SK-N-SH (cell line): ENCODE data around the gene PCLO. TPM values are rescaled to one million over a fixed set of nuclear protein-coding genes. Genes with fewer than 3 reads are reported as not detected.
A peak's percentile ranks its signal among the peaks of the same experiment; 100 is the strongest.

Experiments used
- CTCF ChIA-PET: fragments of 300-600, 350-600 bp; formaldehyde crosslinking; extraction: SDS; loops from one replicate; lab custom pipeline; 2021; lab: Yijun Ruan, JAX
- POLR2A ChIA-PET: fragments of 350-600 bp; sonication (Branson Sonifier 250); formaldehyde crosslinking; extraction: SDS; loops from one replicate; lab custom pipeline; 2020; ENCODE audit warnings: antibody characterized with exemption, inconsistent platforms; lab: Yijun Ruan, JAX
- DNase-seq: peaks from one replicate; pipeline ENCODE4 v3.0.0; 2012
- H2AFZ ChIP-seq: fragments of 200-600 bp; sonication (generic); 2 replicates; pipeline ENCODE4 v1.8.1; 2016; ENCODE audit warnings: antibody characterized with exemption, mild to moderate bottlenecking, low read depth
- H3F3A ChIP-seq: fragments of 200-600 bp; sonication (generic); replicated peaks from 2 replicates; pipeline ENCODE3; 2016; ENCODE audit warnings: antibody characterized with exemption, mild to moderate bottlenecking; ENCODE audit not compliant: insufficient read depth
- H3K27ac ChIP-seq, 2 experiments: fragments of 200-500 bp in 1 of 2; fragments of 200-600 bp in 1 of 2; sonication (Bioruptor generic) in 1 of 2; sonication (generic), shearing (Covaris generic) in 1 of 2; 2 replicates each; pipeline versions ENCODE4 v1.5.1 to v1.6.1; 2014 to 2016; ENCODE audit warnings: low read depth in 2 of 2, inconsistent platforms in 1 of 2, low read length in 1 of 2, mild to moderate bottlenecking in 1 of 2, mixed read lengths in 1 of 2
- H3K27me3 ChIP-seq: fragments of 200-600 bp; sonication (generic), shearing (Covaris generic); 2 replicates; pipeline ENCODE4 v1.6.1; 2016; ENCODE audit warnings: mixed run types; ENCODE audit not compliant: insufficient read depth
- H3K36me3 ChIP-seq, 2 experiments: fragments of 200-500 bp in 1 of 2; fragments of 200-600 bp in 1 of 2; sonication (Bioruptor generic) in 1 of 2; sonication (generic) in 1 of 2; replicated peaks in 1 of 2; 2 replicates each; pipeline versions ENCODE3 to v1.5.1; 2014 to 2016; ENCODE audit warnings: low read length in 1 of 2, mild to moderate bottlenecking in 1 of 2; ENCODE audit not compliant: insufficient read depth in 2 of 2, control insufficient read depth in 1 of 2
- H3K4me1 ChIP-seq, 2 experiments: fragments of 200-500 bp in 1 of 2; fragments of 200-600 bp in 1 of 2; sonication (Bioruptor generic) in 1 of 2; sonication (generic), shearing (Covaris generic) in 1 of 2; 2 replicates each; pipeline versions ENCODE4 v1.5.1 to v1.6.1; 2014 to 2016; ENCODE audit warnings: low read depth in 1 of 2, low read length in 1 of 2, mixed run types in 1 of 2; ENCODE audit not compliant: insufficient read depth in 2 of 2, control insufficient read depth in 1 of 2
- H3K4me2 ChIP-seq: fragments of 200-600 bp; sonication (generic), shearing (Covaris generic); 2 replicates; pipeline ENCODE4 v1.6.1; 2017; ENCODE audit warnings: mixed run types
- H3K4me3 ChIP-seq, 2 experiments: fragments of 200-500 bp in 1 of 2; fragments of 200-600 bp in 1 of 2; sonication (Bioruptor generic) in 1 of 2; sonication (generic), shearing (Covaris generic) in 1 of 2; 2 replicates each; pipeline versions ENCODE4 v1.5.1 to v1.8.1; 2014 to 2016; ENCODE audit warnings: low read depth in 2 of 2, inconsistent platforms in 1 of 2, low read length in 1 of 2, mild to moderate bottlenecking in 1 of 2, mixed read lengths in 1 of 2, moderate library complexity in 1 of 2
- H3K79me2 ChIP-seq: fragments of 200-600 bp; sonication (generic); 2 replicates; pipeline ENCODE4 v1.8.1; 2017; ENCODE audit warnings: mild to moderate bottlenecking; ENCODE audit not compliant: insufficient read depth
- H3K9ac ChIP-seq: fragments of 200-600 bp; sonication (generic); 2 replicates; pipeline ENCODE4 v1.6.1; 2017; ENCODE audit warnings: mixed run types
- H3K9me2 ChIP-seq: fragments of 200-600 bp; sonication (generic); 2 replicates; pipeline ENCODE4 v1.6.1; 2017; ENCODE audit warnings: mixed run types
- H3K9me3 ChIP-seq: fragments of 200-600 bp; sonication (generic); 2 replicates; pipeline ENCODE4 v1.6.1; 2017; ENCODE audit warnings: mixed run types, mild to moderate bottlenecking, moderate library complexity
- H4K20me1 ChIP-seq: fragments of 200-600 bp; sonication (generic); 2 replicates; pipeline ENCODE4 v1.6.1; 2017; ENCODE audit warnings: mild to moderate bottlenecking, mixed run types; ENCODE audit not compliant: insufficient read depth
- FOSL2 ChIP-seq: IDR thresholded peaks from 2 replicates; pipeline ENCODE4 v1.4.0; 2012; ENCODE audit warnings: low read depth, mild to moderate bottlenecking, moderate library complexity, borderline replicate concordance
- FOXM1 ChIP-seq: IDR thresholded peaks from 2 replicates; pipeline ENCODE4 v1.4.0; 2012; ENCODE audit warnings: low read depth, mild to moderate bottlenecking
- JUND ChIP-seq: IDR thresholded peaks from 2 replicates; pipeline ENCODE4 v1.4.0; 2012
- MEF2A ChIP-seq: IDR thresholded peaks from 2 replicates; pipeline ENCODE4 v1.4.0; 2012; ENCODE audit warnings: low read depth, borderline replicate concordance
- MXI1 ChIP-seq: IDR thresholded peaks from 2 replicates; pipeline ENCODE4 v1.6.1; 2012; ENCODE audit warnings: mild to moderate bottlenecking, low read depth, low read length, improper control_type of control experiment
- NRF1 ChIP-seq: IDR thresholded peaks from 2 replicates; pipeline ENCODE4 v1.6.1; 2012; ENCODE audit warnings: low read depth, mild to moderate bottlenecking, low read length
- TAF1 ChIP-seq: IDR thresholded peaks from 2 replicates; pipeline ENCODE4 v1.6.1; 2012; ENCODE audit warnings: low read depth, mild to moderate bottlenecking, low read length, moderate library complexity, borderline replicate concordance
- WGBS: methylation state at CpG from one replicate; pipeline ENCODE4 v1.1.6; 2017; ENCODE audit warnings: low lambda C conversion rate; 5-methylcytosine and 5-hydroxymethylcytosine counted together
- polyA plus RNA-seq, 3 experiments: library from polyadenylated mRNA; depleted of rRNA; stranded (reverse); fragments of >200 nt; gene quantifications; 2 replicates each; pipeline ENCODE4 v1.2.3, GENCODE V29; 2012
- TF ChIP-seq, protein P1 (sequence below): IDR thresholded peaks from 2 replicates; pipeline ENCODE4 v1.4.0; 2012; ENCODE audit warnings: low read depth, borderline replicate concordance
- TF ChIP-seq, protein P2 (sequence below): fragments of 150-350 bp; IDR thresholded peaks from 2 replicates; pipeline ENCODE4 v1.6.1; 2017; ENCODE audit warnings: antibody characterized with exemption, low read length, low read depth, borderline replicate concordance
- TF ChIP-seq, protein P3 (sequence below): fragments of 200-600 bp; sonication (generic); IDR thresholded peaks from 2 replicates; pipeline ENCODE4 v1.6.1; 2017; ENCODE audit warnings: antibody characterized with exemption, mild to moderate bottlenecking, moderate library complexity

The PCLO gene
- polyA plus RNA-seq, 1 of the 3 experiments (the other 2 are of a cell fraction), result 0.51 TPM

DNA sequence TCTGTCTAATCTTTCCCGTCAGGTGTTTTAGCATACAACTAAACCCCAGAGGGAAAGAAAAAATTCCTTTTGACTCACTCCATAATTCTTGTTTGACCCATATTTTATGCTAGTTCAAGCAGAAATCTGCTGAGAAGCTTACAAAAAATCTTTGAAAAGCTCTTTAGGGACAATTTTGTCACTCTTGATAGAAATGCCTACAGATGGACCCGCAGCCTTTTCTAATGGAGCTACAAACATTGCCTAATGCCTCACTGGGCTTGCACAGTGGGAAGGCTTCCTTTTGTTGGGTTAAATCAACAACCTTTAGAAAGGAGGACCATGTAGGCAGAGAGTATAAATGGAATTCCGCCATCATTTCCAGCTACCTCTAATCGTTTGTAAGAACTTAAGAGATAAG is 344.5 kb downstream of the PCLO start:
- DNase-seq, result no peak
- peaks cover 3% of the 10 kb centered on the region for H3F3A ChIP-seq
- H3K4me3 ChIP-seq, result no peak overlapping the region
- no peak overlapping the region for H3K4me2 ChIP-seq
- TF ChIP-seq JUND, result no peak
- TF ChIP-seq, protein P1, sequence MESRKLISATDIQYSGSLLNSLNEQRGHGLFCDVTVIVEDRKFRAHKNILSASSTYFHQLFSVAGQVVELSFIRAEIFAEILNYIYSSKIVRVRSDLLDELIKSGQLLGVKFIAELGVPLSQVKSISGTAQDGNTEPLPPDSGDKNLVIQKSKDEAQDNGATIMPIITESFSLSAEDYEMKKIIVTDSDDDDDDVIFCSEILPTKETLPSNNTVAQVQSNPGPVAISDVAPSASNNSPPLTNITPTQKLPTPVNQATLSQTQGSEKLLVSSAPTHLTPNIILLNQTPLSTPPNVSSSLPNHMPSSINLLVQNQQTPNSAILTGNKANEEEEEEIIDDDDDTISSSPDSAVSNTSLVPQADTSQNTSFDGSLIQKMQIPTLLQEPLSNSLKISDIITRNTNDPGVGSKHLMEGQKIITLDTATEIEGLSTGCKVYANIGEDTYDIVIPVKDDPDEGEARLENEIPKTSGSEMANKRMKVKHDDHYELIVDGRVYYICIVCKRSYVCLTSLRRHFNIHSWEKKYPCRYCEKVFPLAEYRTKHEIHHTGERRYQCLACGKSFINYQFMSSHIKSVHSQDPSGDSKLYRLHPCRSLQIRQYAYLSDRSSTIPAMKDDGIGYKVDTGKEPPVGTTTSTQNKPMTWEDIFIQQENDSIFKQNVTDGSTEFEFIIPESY, result no peak
- TF ChIP-seq MEF2A, result no peak
- POLR2A ChIA-PET, result no interaction called here
- peaks cover 0 to 3% of the 10 kb centered on the region in 2 experiments for H3K36me3 ChIP-seq
- no peak overlapping the region for H2AFZ ChIP-seq
- H3K79me2 ChIP-seq, result no peaks in the 10 kb centered on the region
- H3K27ac ChIP-seq, result no peak overlapping the region
- H4K20me1 ChIP-seq, result no peaks in the 10 kb centered on the region
- no peaks in the 10 kb centered on the region; a peak in 1 of 4 replicates for H3K4me1 ChIP-seq
- no peaks in the 10 kb centered on the region for H3K9me3 ChIP-seq
- H3K9ac ChIP-seq, result no peak overlapping the region
- no peaks in the 10 kb centered on the region for H3K27me3 ChIP-seq
- 90% methylated on average over 4 of the region's 4 CpGs for WGBS
- CTCF ChIA-PET, result interaction anchor here (0.7 to 1.2 kb wide), 3 partner anchors 16 to 1118 kb away, joined by 3 read pairs; no protein-coding TSS in a partner anchor
- H3K9me2 ChIP-seq, result no peaks in the 10 kb centered on the region

DNA sequence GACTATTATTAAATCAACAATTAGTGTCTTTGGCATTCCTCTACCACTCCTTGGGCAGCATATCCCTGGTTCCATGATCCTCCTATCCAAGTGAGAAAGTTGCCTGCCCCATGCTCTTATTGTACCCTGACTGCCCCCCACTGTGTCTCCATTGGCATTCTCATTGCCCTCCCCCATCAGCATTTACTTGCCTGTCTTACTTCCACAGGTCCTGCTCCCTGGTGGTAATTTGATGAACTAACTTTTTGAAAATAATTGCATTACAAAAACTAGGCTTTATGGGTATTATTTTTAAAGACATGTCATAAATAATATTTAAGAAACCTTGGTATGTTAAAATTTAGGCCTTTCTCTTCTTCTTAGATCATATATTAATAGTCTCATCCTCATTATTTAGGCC is 346.4 kb downstream of the PCLO start:
- H3K27ac ChIP-seq, result no peak overlapping the region
- H3K9me3 ChIP-seq, result no peaks in the 10 kb centered on the region
- ChIA-PET POLR2A (no interaction called here), CTCF (no interaction called here)
- TF ChIP-seq NRF1 (no peak), TAF1 (no peak), MXI1 (no peak), MEF2A (no peak), FOSL2 (no peak), FOXM1 (no peak)
- TF ChIP-seq, protein P2, sequence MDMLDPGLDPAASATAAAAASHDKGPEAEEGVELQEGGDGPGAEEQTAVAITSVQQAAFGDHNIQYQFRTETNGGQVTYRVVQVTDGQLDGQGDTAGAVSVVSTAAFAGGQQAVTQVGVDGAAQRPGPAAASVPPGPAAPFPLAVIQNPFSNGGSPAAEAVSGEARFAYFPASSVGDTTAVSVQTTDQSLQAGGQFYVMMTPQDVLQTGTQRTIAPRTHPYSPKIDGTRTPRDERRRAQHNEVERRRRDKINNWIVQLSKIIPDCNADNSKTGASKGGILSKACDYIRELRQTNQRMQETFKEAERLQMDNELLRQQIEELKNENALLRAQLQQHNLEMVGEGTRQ, result no peak
- TF ChIP-seq, protein P3, sequence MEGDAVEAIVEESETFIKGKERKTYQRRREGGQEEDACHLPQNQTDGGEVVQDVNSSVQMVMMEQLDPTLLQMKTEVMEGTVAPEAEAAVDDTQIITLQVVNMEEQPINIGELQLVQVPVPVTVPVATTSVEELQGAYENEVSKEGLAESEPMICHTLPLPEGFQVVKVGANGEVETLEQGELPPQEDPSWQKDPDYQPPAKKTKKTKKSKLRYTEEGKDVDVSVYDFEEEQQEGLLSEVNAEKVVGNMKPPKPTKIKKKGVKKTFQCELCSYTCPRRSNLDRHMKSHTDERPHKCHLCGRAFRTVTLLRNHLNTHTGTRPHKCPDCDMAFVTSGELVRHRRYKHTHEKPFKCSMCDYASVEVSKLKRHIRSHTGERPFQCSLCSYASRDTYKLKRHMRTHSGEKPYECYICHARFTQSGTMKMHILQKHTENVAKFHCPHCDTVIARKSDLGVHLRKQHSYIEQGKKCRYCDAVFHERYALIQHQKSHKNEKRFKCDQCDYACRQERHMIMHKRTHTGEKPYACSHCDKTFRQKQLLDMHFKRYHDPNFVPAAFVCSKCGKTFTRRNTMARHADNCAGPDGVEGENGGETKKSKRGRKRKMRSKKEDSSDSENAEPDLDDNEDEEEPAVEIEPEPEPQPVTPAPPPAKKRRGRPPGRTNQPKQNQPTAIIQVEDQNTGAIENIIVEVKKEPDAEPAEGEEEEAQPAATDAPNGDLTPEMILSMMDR, result peak; percentile 21; the same call in 1 of the 2 replicates
- H3K79me2 ChIP-seq, result no peaks in the 10 kb centered on the region
- H3K9ac ChIP-seq, result no peak overlapping the region
- no peaks in the 10 kb centered on the region for H3K27me3 ChIP-seq
- peaks cover 3% of the 10 kb centered on the region for H3F3A ChIP-seq
- H3K36me3 ChIP-seq, result no peaks in the 10 kb centered on the region
- DNase-seq, result no peak
- H3K4me3 ChIP-seq, result no peak overlapping the region
- no peak overlapping the region for H2AFZ ChIP-seq
- no peaks in the 10 kb centered on the region for H4K20me1 ChIP-seq
- H3K9me2 ChIP-seq, result no peaks in the 10 kb centered on the region
- H3K4me2 ChIP-seq, result no peak overlapping the region
- H3K4me1 ChIP-seq, result no peaks in the 10 kb centered on the region; a peak in 1 of 4 replicates
